SIG-M5 treated with dmso at 0.1 percent for 504 hours (cell line): ENCODE data around the gene ATP6V0A1.

Experiments used
- DNase-seq: peaks from one replicate; lab custom pipeline; 2025; ENCODE audit not compliant: unreplicated experiment; lab: John Stamatoyannopoulos, UW

ATP6V0A1 gene

GRCh38 chr17:42518046-42518754 is 59.5 kb downstream of the ATP6V0A1 start:
- DNase-seq, result peak; percentile 24

GRCh38 chr17:42518755-42519545 is 60.3 kb downstream of the ATP6V0A1 start:
- DNase-seq, result no peak

GRCh38 chr17:42519546-42520491 is 61.1 kb downstream of the ATP6V0A1 start:
- DNase-seq, result no peak

GRCh38 chr17:42520540-42520951 is 61.9 kb downstream of the ATP6V0A1 start:
- DNase-seq, result no peak

GRCh38 chr17:42521036-42521435 is 62.4 kb downstream of the ATP6V0A1 start:
- DNase-seq, result no peak

GRCh38 chr17:42521666-42522262 is 63.1 kb downstream of the ATP6V0A1 start:
- no peak for DNase-seq

GRCh38 chr17:42522263-42522790 is 63.6 kb downstream of the ATP6V0A1 start:
- no peak for DNase-seq

GRCh38 chr17:42522798-42523278 is 64.2 kb downstream of the ATP6V0A1 start:
- DNase-seq, result no peak

- DNase-seq, result no peak
Measured at GRCh38 chr17:42525221-42525620, 66.5 kb downstream of the ATP6V0A1 start.

- no peak for DNase-seq
Measured at GRCh38 chr17:42526031-42526444, 67.4 kb downstream of the ATP6V0A1 start.

GRCh38 chr17:42527932-42528331 is 69.3 kb downstream of the ATP6V0A1 start:
- no peak for DNase-seq

- DNase-seq, result no peak
Measured at GRCh38 chr17:42529061-42529460, 70.4 kb downstream of the ATP6V0A1 start.

GRCh38 chr17:42530952-42531454 is 72.3 kb downstream of the ATP6V0A1 start:
- DNase-seq, result no peak

GRCh38 chr17:42531455-42532354 is 73.0 kb downstream of the ATP6V0A1 start:
- DNase-seq, result peak; percentile 32

GRCh38 chr17:42535155-42536047 is 76.7 kb downstream of the ATP6V0A1 start:
- DNase-seq, result peak; percentile 78

GRCh38 chr17:42536048-42536371 is 77.3 kb downstream of the ATP6V0A1 start, which contains the start of gene NAGLU:
Gene NAGLU (plus strand): TSS chr17:42536241. CDS start chr17:42536273, 32 bp downstream.
- DNase-seq, result peak; percentile 90

GRCh38 chr17:42536372-42537155 is 77.9 kb downstream of the ATP6V0A1 start:
- DNase-seq, result peak; percentile 71
